GM19328 (cell line): ENCODE data around the gene ERCC3.
"Not testable (repeated sequence)": the region's sequence is repeated elsewhere in the genome, so short reads cannot be mapped to it uniquely, and the experiment has no call there.

Experiments used
- ATAC-seq: cut with Tn5 transposase; IDR thresholded peaks from one replicate; pipeline ENCODE4 v1.9.1; 2021; ENCODE audit warnings: mild to moderate bottlenecking, moderate library complexity; ENCODE audit not compliant: unreplicated experiment

ERCC3 gene

GRCh38 chr2:127280693-127281092 is 13.3 kb downstream of the ERCC3 start:
- ATAC-seq: no peak

- ATAC-seq: no peak
Observed at GRCh38 chr2:127279781-127280180, 14.2 kb downstream of the ERCC3 start.

GRCh38 chr2:127278959-127279358 is 15.0 kb downstream of the ERCC3 start:
- ATAC-seq: no peak

GRCh38 chr2:127277028-127277427 is 16.9 kb downstream of the ERCC3 start:
- ATAC-seq: peak; percentile 63

GRCh38 chr2:127275789-127276188 is 18.2 kb downstream of the ERCC3 start:
- no peak for ATAC-seq

GRCh38 chr2:127275356-127275755 is 18.6 kb downstream of the ERCC3 start:
- ATAC-seq: no peak

- no peak for ATAC-seq
Observed at GRCh38 chr2:127270663-127271062, 23.3 kb downstream of the ERCC3 start.

- ATAC-seq: no peak
Observed at GRCh38 chr2:127261804-127262406, 32.0 kb downstream of the ERCC3 start.

GRCh38 chr2:127259355-127259754 is 34.6 kb downstream of the ERCC3 start:
- no peak for ATAC-seq

- ATAC-seq: no peak
Observed at GRCh38 chr2:127256866-127257265, 37.1 kb downstream of the ERCC3 start.

- ATAC-seq: no peak
Observed at GRCh38 chr2:127256381-127256780, 37.6 kb downstream of the ERCC3 start.

- ATAC-seq: no peak
Observed at GRCh38 chr2:127255721-127256120, 38.2 kb downstream of the ERCC3 start.

GRCh38 chr2:127255146-127255545 is 38.8 kb downstream of the ERCC3 start:
- ATAC-seq: no peak

- no peak for ATAC-seq
Observed at GRCh38 chr2:127254386-127254981, 39.5 kb downstream of the ERCC3 start.

GRCh38 chr2:127241184-127241583 is 52.8 kb downstream of the ERCC3 start:
- ATAC-seq: not testable (repeated sequence)

GRCh38 chr2:127239395-127239794 is 54.5 kb downstream of the ERCC3 start:
- no peak for ATAC-seq

GRCh38 chr2:127237768-127238167 is 56.2 kb downstream of the ERCC3 start:
- not testable (repeated sequence) for ATAC-seq

GRCh38 chr2:127235082-127235702 is 58.8 kb downstream of the ERCC3 start:
- no peak for ATAC-seq

GRCh38 chr2:127233710-127234109 is 60.2 kb downstream of the ERCC3 start:
- no peak for ATAC-seq

GRCh38 chr2:127231130-127231865 is 62.6 kb downstream of the ERCC3 start:
- ATAC-seq: no peak

GRCh38 chr2:127229555-127229954 is 64.4 kb downstream of the ERCC3 start:
- no peak for ATAC-seq

GRCh38 chr2:127228102-127228501 is 65.8 kb downstream of the ERCC3 start:
- ATAC-seq: no peak
